Activated CD4-positive, alpha-beta T cell treated with anti-CD3 and anti-CD28 coated beads for 48 hours (primary cell): ENCODE data around the gene RPGRIP1L.
A peak's percentile ranks its signal among the peaks of the same experiment; 100 is the strongest.
"Not testable (repeated sequence)": the region's sequence is repeated elsewhere in the genome, so short reads cannot be mapped to it uniquely, and the experiment has no call there.

ENCODE experiments used
- DNase-seq: peaks from one replicate; pipeline ENCODE4 v3.0.0-alpha.2; 2020

Gene RPGRIP1L

GRCh38 chr16:53711390-53711789, 7.7 kb upstream of the RPGRIP1L start:
- no peak for DNase-seq

DNA sequence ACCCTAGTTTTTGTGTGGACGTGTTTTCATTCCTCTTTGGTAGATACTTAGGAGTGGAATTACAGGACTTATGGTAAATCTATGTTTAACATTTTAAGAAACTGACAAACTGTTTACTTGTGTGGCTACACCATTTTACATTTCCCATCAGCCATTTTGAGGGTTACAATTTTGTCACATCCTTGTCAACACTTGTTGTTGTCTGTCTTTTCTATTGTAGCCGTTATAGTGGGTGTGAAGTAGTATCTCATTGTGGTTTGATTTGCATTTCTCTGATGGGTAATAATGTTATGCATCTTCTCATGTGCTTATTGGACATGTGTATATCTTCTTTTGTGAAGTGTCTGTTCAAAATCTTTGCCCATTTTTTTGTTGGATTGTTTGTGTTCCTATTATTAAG, 4.8 kb upstream of the RPGRIP1L start:
- DNase-seq = no peak

GRCh38 chr16:53707671-53708070, 4.0 kb upstream of the RPGRIP1L start:
- DNase-seq = no peak

DNA sequence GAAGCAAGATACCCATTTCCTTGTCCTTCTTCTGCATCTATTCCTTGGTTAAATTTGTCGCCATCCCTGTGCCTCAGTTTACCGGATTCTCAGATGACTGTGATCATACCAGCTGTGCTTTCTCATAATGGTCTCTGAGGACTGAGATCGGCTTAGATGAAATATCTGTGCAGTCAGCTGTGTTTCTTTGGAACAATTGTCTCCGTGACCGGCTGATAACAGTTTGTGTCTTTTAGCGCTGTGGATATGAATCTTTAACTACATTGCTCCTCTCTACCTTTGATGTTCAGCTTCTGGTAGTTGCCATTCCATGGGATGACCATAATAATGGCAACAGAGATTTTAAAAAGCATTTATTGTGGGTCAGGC, 770 bp upstream of the RPGRIP1L start:
- DNase-seq = no peak

DNA sequence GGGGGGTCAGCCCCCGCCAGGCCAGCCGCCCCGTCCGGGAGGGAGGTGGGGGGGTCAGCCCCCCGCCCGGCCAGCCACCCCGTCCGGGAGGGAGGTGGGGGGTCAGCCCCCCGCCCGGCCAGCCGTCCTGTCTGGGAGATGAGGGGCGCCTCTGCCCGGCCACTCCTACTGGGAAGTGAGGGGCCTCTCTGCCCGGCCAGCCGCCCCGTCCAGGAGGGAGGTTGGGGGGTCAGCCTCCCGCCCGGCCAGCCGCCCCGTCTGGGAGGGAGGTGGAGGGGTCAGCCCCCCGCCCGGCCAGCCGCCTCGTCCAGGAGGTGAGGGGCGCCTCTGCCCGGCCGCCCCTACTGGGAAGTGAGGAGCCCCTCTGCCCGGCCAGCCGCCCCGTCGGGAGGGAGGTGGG, 5.4 kb downstream of the RPGRIP1L start:
- not testable (repeated sequence) for DNase-seq

- DNase-seq = no peak
These were observed 8.6 kb downstream of the RPGRIP1L start for GRCh38 chr16:53695070-53695469.

DNA sequence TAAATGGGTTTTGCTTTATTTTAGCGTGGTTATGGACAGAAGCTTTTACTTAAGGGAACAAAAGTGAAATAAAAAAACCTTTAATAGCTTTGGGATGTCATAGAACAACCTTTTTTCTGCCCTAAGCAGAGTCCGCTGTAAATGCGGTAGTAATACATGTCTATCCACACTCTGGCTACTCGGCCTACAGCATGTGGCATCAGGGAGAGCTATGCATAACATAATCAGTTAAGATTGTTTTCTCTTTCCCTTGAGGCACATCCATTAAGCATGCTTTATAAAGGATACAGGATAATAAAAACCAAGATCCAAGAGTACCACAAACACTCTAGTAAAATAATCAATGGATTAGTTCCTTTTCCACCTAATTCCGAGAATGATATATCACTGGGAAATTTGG, 10.3 kb downstream of the RPGRIP1L start:
- DNase-seq = no peak

- no peak for DNase-seq
These were observed 11.5 kb downstream of the RPGRIP1L start for GRCh38 chr16:53692146-53692545.

- DNase-seq = no peak
These were observed 12.9 kb downstream of the RPGRIP1L start for GRCh38 chr16:53690771-53691170.

- no peak for DNase-seq
These were observed 14.0 kb downstream of the RPGRIP1L start for GRCh38 chr16:53689636-53690035.

- no peak for DNase-seq
These were observed 16.9 kb downstream of the RPGRIP1L start for GRCh38 chr16:53686710-53687109.

DNA sequence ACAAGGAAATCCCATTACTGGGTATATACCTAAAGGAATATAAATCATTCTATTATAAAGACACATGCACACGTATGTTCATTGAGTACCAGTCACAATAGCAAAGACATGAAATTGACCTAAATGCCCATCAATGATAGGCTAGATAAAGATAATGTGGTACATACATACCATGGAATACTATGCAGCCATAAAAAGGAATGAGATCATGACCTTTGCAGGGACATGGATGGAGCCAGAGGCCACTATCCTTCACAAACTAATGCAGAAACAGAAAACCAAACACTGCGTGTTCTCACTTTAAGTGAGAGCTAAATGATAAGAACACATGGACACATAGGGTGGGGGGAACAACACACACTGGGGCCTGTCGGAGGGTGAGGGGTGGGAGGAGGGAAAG, 18.3 kb downstream of the RPGRIP1L start:
- not testable (repeated sequence) for DNase-seq

DNA sequence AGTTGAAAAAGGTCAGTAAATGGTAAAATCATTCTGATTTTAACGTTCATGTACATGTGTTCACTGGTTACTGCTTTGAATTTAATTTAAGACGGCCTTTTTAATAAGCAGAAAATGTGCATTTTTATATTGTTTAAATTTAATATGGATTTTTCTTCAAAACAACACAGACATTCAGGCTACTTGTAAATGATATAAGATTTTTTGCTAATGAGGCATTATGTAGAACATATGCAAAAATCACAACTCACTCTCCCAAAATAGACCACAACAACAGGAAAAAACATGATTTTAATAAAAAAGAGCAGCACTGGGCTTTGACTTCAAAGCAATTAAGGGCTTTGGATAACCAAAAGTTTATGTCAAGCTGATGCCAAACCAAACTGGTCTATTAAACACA, 22.3 kb downstream of the RPGRIP1L start:
- DNase-seq = no peak

GRCh38 chr16:53680756-53681155, 22.9 kb downstream of the RPGRIP1L start:
- no peak for DNase-seq

- no peak for DNase-seq
These were observed 24.8 kb downstream of the RPGRIP1L start for GRCh38 chr16:53678756-53679343.

- no peak for DNase-seq
These were observed 25.5 kb downstream of the RPGRIP1L start for GRCh38 chr16:53678155-53678554.

- DNase-seq = no peak
These were observed 30.5 kb downstream of the RPGRIP1L start for GRCh38 chr16:53673189-53673588.

GRCh38 chr16:53672461-53672860, 31.2 kb downstream of the RPGRIP1L start:
- DNase-seq = no peak

GRCh38 chr16:53668869-53669268, 34.8 kb downstream of the RPGRIP1L start:
- DNase-seq = no peak

DNA sequence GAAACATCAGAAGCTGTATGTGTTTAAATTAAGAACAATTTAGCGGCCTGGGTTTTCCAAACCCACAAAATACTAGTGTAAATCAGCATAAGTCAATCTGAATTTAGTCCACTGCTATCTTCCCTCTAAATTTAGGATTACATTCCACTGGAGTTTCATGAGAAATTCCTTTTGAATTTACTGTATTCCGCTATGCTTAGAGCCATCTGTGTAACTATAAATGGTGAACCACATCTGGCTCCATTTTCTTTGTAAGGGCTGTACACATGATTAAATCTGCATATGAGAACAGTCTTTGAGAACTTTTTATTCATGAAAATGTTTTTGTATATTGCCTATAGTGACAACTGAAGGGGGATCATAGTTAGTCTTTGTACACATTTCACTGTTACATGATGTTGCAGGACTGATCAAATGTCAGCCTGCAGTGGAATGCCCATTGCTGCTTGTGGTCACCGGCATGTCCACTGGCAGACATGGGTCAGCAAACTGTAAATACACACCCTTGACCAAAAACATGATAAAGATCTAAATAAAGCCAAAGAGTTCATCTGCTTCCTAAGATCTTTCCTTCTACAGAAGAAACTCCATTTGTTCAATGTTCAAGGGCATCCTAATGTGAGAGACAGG, 36.8 kb downstream of the RPGRIP1L start:
- no peak for DNase-seq

DNA sequence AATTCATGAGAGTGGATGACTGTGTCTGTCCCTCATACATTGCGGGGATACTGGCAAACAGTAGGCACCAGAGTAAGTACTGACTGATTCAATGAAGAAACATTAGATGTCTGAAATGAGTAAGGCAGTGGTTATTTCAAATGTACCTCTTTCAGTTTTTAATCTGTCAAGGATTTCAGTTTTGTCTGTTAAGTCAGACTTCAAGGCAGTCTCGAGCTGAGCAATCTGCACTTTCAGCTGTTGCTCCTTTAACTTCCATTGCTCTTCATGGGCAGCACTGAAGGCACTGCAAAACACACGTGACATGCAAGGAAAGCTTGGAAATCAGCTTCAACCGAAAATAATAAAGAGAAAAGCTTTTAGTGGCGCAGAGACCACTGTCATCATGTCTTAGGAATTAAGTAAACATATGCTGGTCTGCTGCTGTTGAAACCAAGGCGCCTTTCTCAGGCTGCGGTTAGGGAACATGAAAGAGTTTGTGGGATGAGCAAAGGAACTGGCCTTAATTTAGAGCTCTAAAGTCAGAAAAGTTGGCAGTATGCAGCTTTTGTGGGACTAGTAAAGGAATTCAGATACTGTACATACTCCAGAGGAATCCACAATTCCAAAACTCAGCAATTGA, 38.8 kb downstream of the RPGRIP1L start:
- peak; percentile 38 for DNase-seq

DNA sequence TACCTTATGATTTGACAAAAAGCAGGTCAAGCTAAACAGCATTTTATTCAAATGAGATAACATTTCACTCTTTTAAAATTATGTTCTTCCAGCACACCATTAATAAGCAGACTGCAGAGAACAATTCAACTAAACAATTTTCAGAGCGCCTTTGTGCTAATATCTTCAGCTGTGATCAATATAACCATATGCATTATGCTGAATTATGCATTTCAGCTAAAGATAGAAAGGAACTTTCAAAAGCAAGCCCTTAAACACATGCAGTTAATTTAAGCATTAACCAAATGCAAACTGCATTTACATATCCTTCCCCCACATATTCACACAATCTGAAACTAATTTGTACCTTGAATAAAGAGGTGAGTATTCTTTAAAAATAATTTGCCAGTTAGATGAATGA, 41.6 kb downstream of the RPGRIP1L start:
- no peak for DNase-seq

DNA sequence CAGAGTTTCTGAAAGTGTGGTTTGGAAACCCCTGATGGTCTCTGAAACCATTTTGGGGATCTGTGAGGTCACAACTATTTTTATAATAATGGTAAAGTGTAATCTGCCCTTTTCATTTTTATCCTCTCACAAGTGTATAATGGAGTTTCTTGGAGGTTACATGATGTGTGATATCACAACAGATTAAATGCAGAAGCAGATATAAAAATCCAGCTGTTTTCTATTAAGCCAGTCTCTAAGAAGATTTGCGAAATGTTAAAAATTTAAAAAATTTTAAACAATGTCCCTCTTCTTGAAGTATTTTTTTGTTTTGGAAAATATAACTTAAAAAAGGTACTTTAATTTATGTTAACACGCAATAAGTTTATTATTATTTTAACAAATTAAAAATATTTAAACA, 48.7 kb downstream of the RPGRIP1L start:
- no peak for DNase-seq

DNA sequence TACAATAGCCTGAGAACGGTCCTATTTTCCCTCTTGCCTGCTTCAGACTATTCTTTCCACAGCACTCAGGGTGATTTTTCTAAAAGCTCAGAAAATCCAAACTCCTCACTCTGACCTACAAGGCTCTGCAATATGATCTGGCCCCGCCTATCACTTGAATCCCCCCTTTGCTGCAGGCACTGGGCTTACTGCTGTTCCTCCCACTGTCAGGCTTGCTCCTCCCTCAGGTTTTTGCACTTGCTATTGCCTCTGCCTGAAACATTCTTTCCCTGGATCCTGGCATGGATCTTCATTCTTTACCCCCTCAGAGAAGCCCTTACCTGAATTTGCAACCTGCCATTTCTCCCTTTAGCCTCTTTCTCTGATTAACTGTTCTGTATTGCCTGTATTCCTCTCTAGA, 52.3 kb downstream of the RPGRIP1L start:
- DNase-seq = no peak

GRCh38 chr16:53646506-53646905, 57.2 kb downstream of the RPGRIP1L start:
- no peak for DNase-seq
